GM23338 (cell line): ENCODE data around the gene PER1. TPM values are rescaled to one million over a fixed set of nuclear protein-coding genes. Genes with fewer than 3 reads are reported as not detected.

Experiments
- ATAC-seq: fragments of 200-7000 bp; cut with Tn5 transposase; 3 replicates; pipeline ENCODE4 v1.9.1; 2020
- DNase-seq: peaks from one replicate; pipeline ENCODE4 v3.0.0-alpha.2; 2015; ENCODE audit warnings: low spot score
- H2AFZ ChIP-seq: fragments of 200-600 bp; sonication (generic); 2 replicates; pipeline ENCODE4 v1.8.0; 2016; ENCODE audit warnings: antibody characterized with exemption, mild to moderate bottlenecking, moderate library complexity
- H3F3A ChIP-seq: fragments of 200-600 bp; sonication (generic); replicated peaks from 2 replicates; pipeline ENCODE4 v1.8.0; 2017; ENCODE audit warnings: antibody characterized with exemption, mixed run types, low read depth
- H3K27ac ChIP-seq: fragments of 200-600 bp; sonication (generic); 2 replicates; pipeline ENCODE4 v1.6.1; 2016; ENCODE audit warnings: low read depth
- H3K27me3 ChIP-seq: fragments of 200-600 bp; sonication (generic); 2 replicates; pipeline ENCODE4 v1.8.0; 2016; ENCODE audit warnings: mild to moderate bottlenecking, mixed run types, moderate library complexity; ENCODE audit not compliant: insufficient read depth
- H3K36me3 ChIP-seq: fragments of 200-600 bp; sonication (generic); 2 replicates; pipeline ENCODE4 v1.8.0; 2016; ENCODE audit warnings: mild to moderate bottlenecking; ENCODE audit not compliant: insufficient read depth
- H3K4me1 ChIP-seq: fragments of 200-600 bp; sonication (generic); 2 replicates; pipeline ENCODE4 v1.8.0; 2016; ENCODE audit warnings: mild to moderate bottlenecking, moderate library complexity; ENCODE audit not compliant: insufficient read depth
- H3K4me2 ChIP-seq: fragments of 200-600 bp; sonication (generic); 2 replicates; pipeline ENCODE4 v1.7.1; 2017; ENCODE audit warnings: mixed run types
- H3K4me3 ChIP-seq: fragments of 200-600 bp; sonication (generic); 2 replicates; pipeline ENCODE4 v1.6.1; 2016; ENCODE audit warnings: mixed run types
- H3K79me2 ChIP-seq: fragments of 200-600 bp; sonication (generic); replicated peaks from 2 replicates; pipeline ENCODE4 v1.8.0; 2017; ENCODE audit warnings: mild to moderate bottlenecking; ENCODE audit not compliant: insufficient read depth
- H3K9me2 ChIP-seq: fragments of 200-600 bp; sonication (generic); 2 replicates; pipeline ENCODE4 v1.8.0; 2017; ENCODE audit not compliant: insufficient read depth
- H4K20me1 ChIP-seq: fragments of 200-600 bp; sonication (generic); replicated peaks from 2 replicates; pipeline ENCODE4 v1.8.0; 2017; ENCODE audit warnings: mild to moderate bottlenecking; ENCODE audit not compliant: insufficient read depth
- H3K27ac Mint-ChIP-seq: 2 replicates; pipeline ENCODE4 v1.8.0; 2020; ENCODE audit warnings: inconsistent platforms, mild to moderate bottlenecking, moderate library complexity, mixed read lengths
- H3K27me3 Mint-ChIP-seq: 3 replicates; pipeline ENCODE4 v1.8.0; 2022; ENCODE audit warnings: low read depth, mild to moderate bottlenecking, moderate library complexity, mixed read lengths, inconsistent platforms; ENCODE audit not compliant: insufficient read depth, poor library complexity
- H3K36me3 Mint-ChIP-seq: 3 replicates; pipeline ENCODE4 v1.8.0; 2021; ENCODE audit warnings: low read depth, mild to moderate bottlenecking, inconsistent platforms, moderate library complexity, mixed read lengths
- H3K4me1 Mint-ChIP-seq: 3 replicates; pipeline ENCODE4 v1.8.0; 2020; ENCODE audit warnings: mild to moderate bottlenecking, inconsistent platforms, mixed read lengths
- H3K4me3 Mint-ChIP-seq: 3 replicates; pipeline ENCODE4 v1.8.0; 2021; ENCODE audit warnings: moderate library complexity, mild to moderate bottlenecking, inconsistent platforms, mixed read lengths
- H3K9me3 Mint-ChIP-seq: 3 replicates; pipeline ENCODE4 v1.8.0; 2020; ENCODE audit warnings: moderate library complexity, mild to moderate bottlenecking, inconsistent platforms, mixed read lengths
- CREB1 ChIP-seq: fragments of 250-450 bp; sonication (Bioruptor Pico); IDR thresholded peaks from 2 replicates; pipeline ENCODE4 v1.5.0; 2020; ENCODE audit warnings: low read depth, mild to moderate bottlenecking, moderate library complexity
- CTCF ChIP-seq, 2 experiments: fragments of 200-600 bp in 1 of 2; sonication (generic) in 1 of 2; conservative IDR thresholded peaks; 2 replicates each; pipeline versions ENCODE4 v1.5.1 to v1.6.1; 2016 to 2017; ENCODE audit warnings: antibody characterized with exemption in 2 of 2, low read depth in 2 of 2, mild to moderate bottlenecking in 2 of 2, moderate library complexity in 1 of 2
- ETS1 ChIP-seq: IDR thresholded peaks from 2 replicates; pipeline ENCODE4 v1.6.1; 2016; ENCODE audit warnings: antibody characterized with exemption
- EZH2 ChIP-seq: fragments of 200-600 bp; sonication (generic); IDR thresholded peaks from one replicate; pipeline ENCODE4 v1.8.0; 2017; ENCODE audit warnings: antibody characterized with exemption, mild to moderate bottlenecking, low read depth; ENCODE audit not compliant: unreplicated experiment
- EZH2phosphoT487 ChIP-seq: fragments of 200-600 bp; sonication (generic); IDR thresholded peaks from one replicate; pipeline ENCODE4 v1.8.1; 2018; ENCODE audit warnings: antibody characterized with exemption; ENCODE audit not compliant: unreplicated experiment
- JUNB ChIP-seq: IDR thresholded peaks from one replicate; pipeline ENCODE4 v1.6.1; 2016; ENCODE audit warnings: antibody characterized with exemption; ENCODE audit not compliant: unreplicated experiment
- NANOG ChIP-seq: IDR thresholded peaks from 2 replicates; pipeline ENCODE4 v1.6.1; 2016; ENCODE audit warnings: antibody characterized with exemption, borderline replicate concordance
- POLR2AphosphoS5 ChIP-seq: IDR thresholded peaks from 2 replicates; pipeline ENCODE4 v1.6.1; 2016; ENCODE audit warnings: antibody characterized with exemption, low read depth
- REST ChIP-seq: IDR thresholded peaks from one replicate; pipeline ENCODE4 v1.6.1; 2018; ENCODE audit warnings: antibody characterized with exemption; ENCODE audit not compliant: unreplicated experiment
- STAT1 ChIP-seq: IDR thresholded peaks from one replicate; pipeline ENCODE4 v1.6.1; 2016; ENCODE audit warnings: antibody characterized with exemption; ENCODE audit not compliant: unreplicated experiment
- ZNF114 ChIP-seq: fragments of 250-450 bp; sonication (Bioruptor Pico); IDR thresholded peaks from 2 replicates; pipeline ENCODE4 v1.5.0; 2020; ENCODE audit warnings: mild to moderate bottlenecking, moderate library complexity
- ZNF331 ChIP-seq: fragments of 250-450 bp; sonication (Bioruptor Pico); IDR thresholded peaks from 2 replicates; pipeline ENCODE4 v1.5.0; 2020; ENCODE audit warnings: low read depth, mild to moderate bottlenecking, moderate library complexity
- ZNF462 ChIP-seq: fragments of 250-450 bp; sonication (Bioruptor Pico); IDR thresholded peaks from 2 replicates; pipeline ENCODE4 v1.5.0; 2020; ENCODE audit warnings: mild to moderate bottlenecking, moderate library complexity
- polyA plus RNA-seq: library from polyadenylated mRNA; unstranded; fragments of >200 nt; fragmentation: Nextera tagmentation; extraction: Ambion mirVana; gene quantifications from 2 replicates; pipeline ENCODE4 v1.2.1, GENCODE V29; 2016
- total RNA-seq: library from RNA; depleted of rRNA; stranded (reverse); fragments of >200 nt; shearing (Covaris generic); gene quantifications from 2 replicates; pipeline ENCODE4 v1.2.3, GENCODE V29; 2014

Gene PER1
- total and polyA plus RNA-seq, 2 experiments from 2014 or later, result 12.2 to 36.1 TPM

GRCh38 chr17:8128125-8128784 lies 23.9 kb downstream of the PER1 start:
- Histone ChIP-seq H3K27ac (no peak overlapping the region), H3K79me2 (no peaks in the 10 kb centered on the region), H3K4me2 (no peak overlapping the region), H3K4me3 (no peak overlapping the region), H4K20me1 (peaks cover 6% of the 10 kb centered on the region; the same call in 1 of the 2 replicates), H3K36me3 (no peaks in the 10 kb centered on the region), H3K4me1 (peaks cover 27% of the 10 kb centered on the region), H2AFZ (no peak overlapping the region), H3F3A (peaks cover 18% of the 10 kb centered on the region), H3K9me2 (no peaks in the 10 kb centered on the region), H3K27me3 (peaks cover 81% of the 10 kb centered on the region)
- DNase-seq (no peak), ATAC-seq (no peak)
- H3K27ac Mint-ChIP-seq, result no peak overlapping the region
- no peak overlapping the region for H3K4me3 Mint-ChIP-seq
- H3K36me3 Mint-ChIP-seq, result no peaks in the 10 kb centered on the region; the same call in 1 of the 3 replicates
- H3K27me3 Mint-ChIP-seq, result peaks cover 74% of the 10 kb centered on the region
- H3K4me1 Mint-ChIP-seq, result peaks cover 25% of the 10 kb centered on the region
- H3K9me3 Mint-ChIP-seq, result peaks cover 7% of the 10 kb centered on the region; the same call in 2 of the 3 replicates
- TF ChIP-seq STAT1 (no peak), ETS1 (no peak), REST (no peak), CTCF (conservative IDR thresholded peaks at IDR 0.05; ENCODE audit: low read depth in 2 of 2) (no peak), EZH2phosphoT487 (no peak), ZNF114 (no peak), POLR2AphosphoS5 (no peak), EZH2 (no peak), ZNF462 (CRISPR knock-in tag) (no peak), ZNF331 (CRISPR knock-in tag) (no peak), JUNB (no peak), CREB1 (CRISPR knock-in tag) (no peak), NANOG (no peak)
